DND-41 (cell line): Measurements from ENCODE around the gene M6PR.

Experiments used
- ATAC-seq: fragments of 200-7000 bp; cut with Tn5 transposase; 3 replicates; pipeline ENCODE4 v1.9.1; 2021; ENCODE audit warnings: low read depth; ENCODE audit not compliant: insufficient read depth
- DNase-seq: peaks from one replicate; pipeline ENCODE4 v3.0.0-alpha.2; 2020
- H2AFZ ChIP-seq: 2 replicates; pipeline ENCODE4 v1.6.0; 2012; ENCODE audit warnings: low read depth, low read length
- H3K27ac ChIP-seq: 2 replicates; pipeline ENCODE4 v1.5.1; 2012; ENCODE audit warnings: low read length, inconsistent platforms
- H3K27me3 ChIP-seq: fragments of 200-600 bp; sonication (generic); 2 replicates; pipeline ENCODE4 v1.6.0; 2012; ENCODE audit warnings: low read length, mild to moderate bottlenecking, inconsistent platforms; ENCODE audit not compliant: insufficient read depth, poor library complexity
- H3K36me3 ChIP-seq: 2 replicates; pipeline ENCODE4 v1.5.1; 2012; ENCODE audit warnings: low read length, inconsistent platforms; ENCODE audit not compliant: insufficient read depth
- H3K4me1 ChIP-seq: 2 replicates; pipeline ENCODE4 v1.5.1; 2012; ENCODE audit warnings: mild to moderate bottlenecking, low read length; ENCODE audit not compliant: insufficient read depth
- H3K4me2 ChIP-seq: 2 replicates; pipeline ENCODE4 v1.6.0; 2012; ENCODE audit warnings: mild to moderate bottlenecking, moderate library complexity, low read length, inconsistent platforms; ENCODE audit not compliant: insufficient read depth
- H3K4me3 ChIP-seq, 2 experiments: fragments of 200-600 bp in 1 of 2; shearing (Covaris generic) in 1 of 2; 2 replicates each; pipeline ENCODE4 v1.5.1; 2012 to 2016; ENCODE audit warnings: inconsistent platforms in 2 of 2, low read length in 2 of 2, mild to moderate bottlenecking in 2 of 2, low read depth in 1 of 2, moderate library complexity in 1 of 2
- H3K79me2 ChIP-seq: 2 replicates; pipeline ENCODE4 v1.6.0; 2012; ENCODE audit warnings: low read length, inconsistent platforms; ENCODE audit not compliant: insufficient read depth
- H3K9ac ChIP-seq: 2 replicates; pipeline ENCODE4 v1.6.0; 2012; ENCODE audit warnings: low read depth, mild to moderate bottlenecking, inconsistent platforms, low read length, moderate library complexity
- H3K9me3 ChIP-seq: 2 replicates; pipeline ENCODE4 v1.5.1; 2012; ENCODE audit warnings: low read length, moderate library complexity, mild to moderate bottlenecking, inconsistent platforms; ENCODE audit not compliant: insufficient read depth, severe bottlenecking
- H4K20me1 ChIP-seq: 2 replicates; pipeline ENCODE4 v1.6.0; 2012; ENCODE audit warnings: low read length; ENCODE audit not compliant: insufficient read depth
- CTCF ChIP-seq: IDR thresholded peaks from 2 replicates; pipeline ENCODE4 v1.5.1; 2012; ENCODE audit warnings: borderline replicate concordance, low read length, moderate library complexity, mild to moderate bottlenecking; ENCODE audit not compliant: poor library complexity, severe bottlenecking; ENCODE audit errors: extremely low read depth
- EZH2 ChIP-seq: IDR thresholded peaks from 3 replicates; pipeline ENCODE4 v1.6.1; 2012; ENCODE audit warnings: borderline replicate concordance, low read depth, mild to moderate bottlenecking, moderate library complexity, low read length, inconsistent platforms; ENCODE audit not compliant: severe bottlenecking

The M6PR gene

GRCh38 chr12:8993827-8994226 lies 44.4 kb upstream of the M6PR start:
- Histone ChIP-seq H3K27me3 (no peaks in the 10 kb centered on the region), H3K27ac (no peak overlapping the region), H3K4me2 (no peak overlapping the region), H3K4me1 (no peaks in the 10 kb centered on the region), H3K36me3 (no peaks in the 10 kb centered on the region), H3K4me3 (no peak overlapping the region), H2AFZ (no peak overlapping the region), H3K79me2 (no peaks in the 10 kb centered on the region), H3K9me3 (no peaks in the 10 kb centered on the region), H3K9ac (no peak overlapping the region), H4K20me1 (no peaks in the 10 kb centered on the region)
- DNase-seq (no peak), ATAC-seq (no peak)
- TF ChIP-seq CTCF (no peak), EZH2 (no peak)

GRCh38 chr12:8991371-8992345 lies 42.2 kb upstream of the M6PR start:
- H4K20me1 ChIP-seq, result no peaks in the 10 kb centered on the region
- DNase-seq, result no peak
- no peak overlapping the region for H3K4me3 ChIP-seq
- H3K4me1 ChIP-seq, result no peaks in the 10 kb centered on the region
- no peak overlapping the region for H3K4me2 ChIP-seq
- no peak overlapping the region for H3K9ac ChIP-seq
- H3K36me3 ChIP-seq, result no peaks in the 10 kb centered on the region
- no peak for ATAC-seq
- no peak for TF ChIP-seq EZH2
- no peak for TF ChIP-seq CTCF
- no peaks in the 10 kb centered on the region for H3K27me3 ChIP-seq
- H2AFZ ChIP-seq, result no peak overlapping the region
- H3K79me2 ChIP-seq, result no peaks in the 10 kb centered on the region
- H3K9me3 ChIP-seq, result no peaks in the 10 kb centered on the region
- H3K27ac ChIP-seq, result no peak overlapping the region

GRCh38 chr12:8989413-8989812 lies 40.0 kb upstream of the M6PR start, which contains the start of gene KLRG1:
KLRG1 (plus strand) TSS chr12:8989546; CDS start chr12:8989636, 90 bp downstream.
- no peaks in the 10 kb centered on the region for H3K79me2 ChIP-seq
- H3K9me3 ChIP-seq, result no peaks in the 10 kb centered on the region
- no peaks in the 10 kb centered on the region for H3K4me1 ChIP-seq
- no peak for DNase-seq
- H3K9ac ChIP-seq, result no peak within 1 kb of the TSS
- ATAC-seq, result no peak
- H4K20me1 ChIP-seq, result no peaks in the 10 kb centered on the region
- no peak within 1 kb of the TSS for H3K27ac ChIP-seq
- H3K4me3 ChIP-seq, result no peak within 1 kb of the TSS
- H3K36me3 ChIP-seq, result no peaks in the 10 kb centered on the region
- H3K4me2 ChIP-seq, result no peak within 1 kb of the TSS
- no peaks in the 10 kb centered on the region for H3K27me3 ChIP-seq
- no peak within 1 kb of the TSS for H2AFZ ChIP-seq
- TF ChIP-seq EZH2 (no peak), CTCF (no peak)
